K562 (cell line): ENCODE results near the gene C20orf96. TPM values are rescaled to one million over a fixed set of nuclear protein-coding genes. Genes with fewer than 3 reads are reported as not detected.
A peak's percentile ranks its signal among the peaks of the same experiment; 100 is the strongest.

Source experiments
- ARID1B ChIP-seq: fragments of 450-650 bp; IDR thresholded peaks from 2 replicates; pipeline ENCODE4 v1.6.1; 2016; ENCODE audit warnings: antibody characterized with exemption, mild to moderate bottlenecking, inconsistent platforms
- C11orf30 ChIP-seq: fragments of 450-650 bp; IDR thresholded peaks from 2 replicates; pipeline ENCODE4 v1.6.1; 2016; ENCODE audit warnings: low read depth, mild to moderate bottlenecking
- CCNT2 ChIP-seq: IDR thresholded peaks from 2 replicates; pipeline ENCODE4 v1.6.1; 2011; ENCODE audit warnings: borderline replicate concordance, low read depth, mild to moderate bottlenecking, moderate library complexity, mixed read lengths, low read length; ENCODE audit not compliant: insufficient read length; ENCODE audit errors: extremely low read depth
- CREB3 ChIP-seq: fragments of 450-650 bp; conservative IDR thresholded peaks from 2 replicates; pipeline ENCODE4 v1.6.1; 2016; ENCODE audit warnings: missing genetic modification characterization, low read depth, mild to moderate bottlenecking, missing compliant biosample characterization, moderate library complexity
- MTA1 ChIP-seq: fragments of 450-650 bp; IDR thresholded peaks from 2 replicates; pipeline ENCODE4 v1.6.1; 2017; ENCODE audit warnings: borderline replicate concordance
- NFE2 ChIP-seq: IDR thresholded peaks from 2 replicates; pipeline ENCODE4 v1.6.1; 2014; ENCODE audit warnings: antibody characterized with exemption, low read depth
- NR1H2 ChIP-seq: sonication (generic); formaldehyde crosslinking; IDR thresholded peaks from 2 replicates; pipeline ENCODE4 v1.4.0; 2020; ENCODE audit warnings: mild to moderate bottlenecking, missing genetic modification reagents
- NR3C1 ChIP-seq: sonication (generic); formaldehyde crosslinking; IDR thresholded peaks from 2 replicates; pipeline ENCODE4 v1.8.1; 2022; ENCODE audit warnings: missing genetic modification reagents
- PHF8 ChIP-seq: fragments of 200-600 bp; sonication (generic); IDR thresholded peaks from 2 replicates; pipeline ENCODE4 v1.6.1; 2012; ENCODE audit warnings: mixed run types, mild to moderate bottlenecking, inconsistent platforms, low read length, moderate library complexity, borderline replicate concordance
- TBP ChIP-seq: optimal IDR thresholded peaks from 2 replicates; pipeline ENCODE3; 2011; ENCODE audit warnings: low read depth, low read length, improper control_type of control experiment
- TRIM24 ChIP-seq, 2 experiments: fragments of 450-650 bp; IDR thresholded peaks; 2 replicates each; pipeline ENCODE4 v1.6.1; 2016
- VEZF1 ChIP-seq: fragments of 200-800 bp; sonication (Bioruptor generic); IDR thresholded peaks from 2 replicates; pipeline ENCODE4 v1.6.1; 2017; ENCODE audit warnings: missing genetic modification characterization, missing compliant biosample characterization
- ZNF407 ChIP-seq: fragments of 450-650 bp; IDR thresholded peaks from 2 replicates; pipeline ENCODE4 v1.6.1; 2016; ENCODE audit warnings: low read depth
- polyA plus RNA-seq, 8 experiments: library from polyadenylated mRNA; depleted of rRNA in 4 of 8; stranded (reverse) in 5 of 8; unstranded in 3 of 8; fragments of >200 nt; fragmentation: Nextera tagmentation in 2 of 8; fragmentation: Illumina TruSeq in 1 of 8; extraction: Ambion mirVana in 2 of 8; extraction: Trizol in 1 of 8; gene quantifications; 2 replicates each; pipeline versions ENCODE4 v1.2.1 to v1.2.3, GENCODE V29; 2011 to 2014; ENCODE audit warnings: inconsistent platforms in 1 of 8, missing spikeins in 1 of 8
- total RNA-seq, 7 experiments: library from RNA; depleted of rRNA in 6 of 7; stranded (reverse); fragments of >200 nt in 6 of 7; fragmentation: Illumina TruSeq in 2 of 7; extraction: Trizol in 2 of 7; gene quantifications; 2 replicates each; pipeline versions ENCODE4 v1.2.1 to v1.2.3, GENCODE V29; 2011 to 2021; ENCODE audit warnings: low replicate concordance in 1 of 7
- TF ChIP-seq, protein P1 (sequence below): fragments of 450-650 bp; formaldehyde crosslinking; IDR thresholded peaks from 2 replicates; pipeline ENCODE4 v1.4.0; 2022; ENCODE audit warnings: missing genetic modification characterization
- TF ChIP-seq, protein P2 (sequence below): sonication (generic); formaldehyde crosslinking; IDR thresholded peaks from 2 replicates; pipeline ENCODE4 v1.8.1; 2023; ENCODE audit warnings: mild to moderate bottlenecking, missing genetic modification reagents

The C20orf96 gene
- total and polyA plus RNA-seq, 9 of the 15 experiments (the other 6 are each of a cell fraction or from before 2014, with no cell fraction given), result 1.7 to 11.7 (median 4.2) TPM

DNA sequence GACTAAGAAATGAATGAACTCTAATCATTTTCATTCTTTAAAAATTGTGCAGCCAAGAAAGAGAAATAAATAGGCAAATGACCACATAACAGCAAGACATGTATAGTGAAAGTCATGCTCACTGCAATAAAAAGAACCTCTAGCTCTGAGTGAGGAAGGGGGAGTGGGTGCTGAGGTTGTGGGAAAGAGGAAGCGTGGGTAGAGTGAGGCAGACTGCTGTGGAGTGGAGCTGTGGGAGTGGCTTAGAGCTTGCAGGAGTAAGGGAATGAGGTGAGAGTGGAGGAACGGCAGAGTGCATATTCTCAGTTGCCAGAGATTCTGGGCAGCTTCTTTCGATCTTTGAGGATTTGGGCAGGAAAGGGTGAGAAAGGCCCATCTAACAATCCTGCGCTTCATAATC is 53.1 kb downstream of the C20orf96 start (continued):
- TF ChIP-seq VEZF1 (CRISPR knock-in tag), result peak; percentile 53; the same call in 1 of the 2 replicates
- TF ChIP-seq ARID1B, result peak; percentile 29; the same call in 1 of the 2 replicates
- TF ChIP-seq, protein P1, sequence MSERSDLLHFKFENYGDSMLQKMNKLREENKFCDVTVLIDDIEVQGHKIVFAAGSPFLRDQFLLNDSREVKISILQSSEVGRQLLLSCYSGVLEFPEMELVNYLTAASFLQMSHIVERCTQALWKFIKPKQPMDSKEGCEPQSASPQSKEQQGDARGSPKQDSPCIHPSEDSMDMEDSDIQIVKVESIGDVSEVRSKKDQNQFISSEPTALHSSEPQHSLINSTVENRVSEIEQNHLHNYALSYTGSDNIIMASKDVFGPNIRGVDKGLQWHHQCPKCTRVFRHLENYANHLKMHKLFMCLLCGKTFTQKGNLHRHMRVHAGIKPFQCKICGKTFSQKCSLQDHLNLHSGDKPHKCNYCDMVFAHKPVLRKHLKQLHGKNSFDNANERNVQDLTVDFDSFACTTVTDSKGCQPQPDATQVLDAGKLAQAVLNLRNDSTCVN (CRISPR knock-in tag), result no peak
- no peak for TF ChIP-seq CCNT2
- no peak for TF ChIP-seq ZNF407
- TF ChIP-seq NR1H2 (CRISPR knock-in tag), result no peak
- TF ChIP-seq NR3C1 (CRISPR knock-in tag), result no peak
- TF ChIP-seq TRIM24 (IDR thresholded peaks at IDR 0.05), result no peak
- peak; percentile 21; the same call in 1 of the 2 replicates for TF ChIP-seq NFE2
- TF ChIP-seq MTA1, result 0 out of 2 replicates have a peak, but pooled peaks have one; percentile 57
- peak; percentile 14; the same call in 1 of the 2 replicates for TF ChIP-seq C11orf30
- TF ChIP-seq, protein P2, sequence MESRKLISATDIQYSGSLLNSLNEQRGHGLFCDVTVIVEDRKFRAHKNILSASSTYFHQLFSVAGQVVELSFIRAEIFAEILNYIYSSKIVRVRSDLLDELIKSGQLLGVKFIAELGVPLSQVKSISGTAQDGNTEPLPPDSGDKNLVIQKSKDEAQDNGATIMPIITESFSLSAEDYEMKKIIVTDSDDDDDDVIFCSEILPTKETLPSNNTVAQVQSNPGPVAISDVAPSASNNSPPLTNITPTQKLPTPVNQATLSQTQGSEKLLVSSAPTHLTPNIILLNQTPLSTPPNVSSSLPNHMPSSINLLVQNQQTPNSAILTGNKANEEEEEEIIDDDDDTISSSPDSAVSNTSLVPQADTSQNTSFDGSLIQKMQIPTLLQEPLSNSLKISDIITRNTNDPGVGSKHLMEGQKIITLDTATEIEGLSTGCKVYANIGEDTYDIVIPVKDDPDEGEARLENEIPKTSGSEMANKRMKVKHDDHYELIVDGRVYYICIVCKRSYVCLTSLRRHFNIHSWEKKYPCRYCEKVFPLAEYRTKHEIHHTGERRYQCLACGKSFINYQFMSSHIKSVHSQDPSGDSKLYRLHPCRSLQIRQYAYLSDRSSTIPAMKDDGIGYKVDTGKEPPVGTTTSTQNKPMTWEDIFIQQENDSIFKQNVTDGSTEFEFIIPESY (CRISPR knock-in tag), result no peak
- no peak for TF ChIP-seq CREB3
- no peak for TF ChIP-seq PHF8
- no peak for TF ChIP-seq TBP
